ENCODE measurements around the gene TBC1D14.

Gene TBC1D14

GRCh38 chr4:6948134-6948460, 38.5 kb downstream of the TBC1D14 start:
- Histone ChIP-seq H3K79me1 (ENCODE audit: low read length) (peaks cover 11% of the 10 kb centered on the region), H4K91ac (ENCODE audit: low read depth, low read length) (no peak overlapping the region), H3K4ac (ENCODE audit: low read depth, low read length) (no peak overlapping the region), H2AFZ (ENCODE audit: insufficient read depth, low read length, poor library complexity) (no peak overlapping the region), H3K4me1 (ENCODE audit: control insufficient read depth in 1 of 2, insufficient read depth in 2 of 2, low read length in 2 of 2) (peaks cover 14 to 15% of the 10 kb centered on the region in 2 experiments), H3K27me3 (ENCODE audit: insufficient read depth, low read length) (no peaks in the 10 kb centered on the region), H2BK5ac (ENCODE audit: low read depth, low read length, poor library complexity) (no peak overlapping the region), H2BK12ac (ENCODE audit: low read length) (no peak overlapping the region), H3K79me2 (ENCODE audit: control insufficient read depth, insufficient read depth, low read length, poor library complexity) (peaks cover 3% of the 10 kb centered on the region), H3K27ac (ENCODE audit: low read depth, low read length) (no peak overlapping the region), H3K36me3 (ENCODE audit: control insufficient read depth in 1 of 2, insufficient read depth in 2 of 2, low read length in 2 of 2) (no peaks in the 10 kb centered on the region), H3K23ac (ENCODE audit: low read length) (no peak overlapping the region), H3K4me3 (ENCODE audit: low read depth, low read length) (no peak overlapping the region), H3K4me2 (ENCODE audit: low read length) (no peak overlapping the region), H4K12ac (ENCODE audit: low read depth, low read length) (no peak overlapping the region), H3K9ac (ENCODE audit: low read length) (no peak overlapping the region), H3K14ac (ENCODE audit: low read length) (no peak overlapping the region), H3K18ac (ENCODE audit: low read length) (no peak overlapping the region), H2AK5ac (ENCODE audit: low read length) (no peak overlapping the region), H2BK120ac (ENCODE audit: insufficient read depth, low read length, poor library complexity) (no peak overlapping the region), H4K8ac (ENCODE audit: low read depth, low read length) (peak overlapping the region; percentile 13), H3K9me3 (ENCODE audit: insufficient read depth, low read depth, low read length) (no peaks in the 10 kb centered on the region)
- no CpG with 5 or more reads among the region's 3 CpGs for WGBS (ENCODE audit: extremely low coverage, insufficient coverage, insufficient read length)
- DNase-seq = no peak

GRCh38 chr4:6951880-6952381, 42.3 kb downstream of the TBC1D14 start:
- peaks cover 18% of the 10 kb centered on the region for H3K79me1 ChIP-seq (ENCODE audit: low read length)
- H3K9me3 ChIP-seq (ENCODE audit: insufficient read depth, low read depth, low read length) = no peaks in the 10 kb centered on the region
- WGBS (ENCODE audit: extremely low coverage, insufficient coverage, insufficient read length) = 100% methylated on average over 1 of the region's 13 CpGs

GRCh38 chr4:6953751-6954380, 44.2 kb downstream of the TBC1D14 start:
- Histone ChIP-seq H2AK5ac (ENCODE audit: low read length) (no peak overlapping the region), H3K79me1 (ENCODE audit: low read length) (peaks cover 18% of the 10 kb centered on the region), H2BK120ac (ENCODE audit: insufficient read depth, low read length, poor library complexity) (no peak overlapping the region), H3K18ac (ENCODE audit: low read length) (peak overlapping the region; percentile 57), H3K9ac (ENCODE audit: low read length) (no peak overlapping the region), H2BK12ac (ENCODE audit: low read length) (peak overlapping the region; percentile 41), H2BK5ac (ENCODE audit: low read depth, low read length, poor library complexity) (peak overlapping the region; percentile 64), H4K91ac (ENCODE audit: low read depth, low read length) (peak overlapping the region; percentile 53), H2AFZ (ENCODE audit: insufficient read depth, low read length, poor library complexity) (peak overlapping the region; percentile 33), H3K27me3 (ENCODE audit: insufficient read depth, low read length) (no peaks in the 10 kb centered on the region), H3K4me3 (ENCODE audit: low read depth, low read length) (no peak overlapping the region), H3K4me1 (ENCODE audit: control insufficient read depth in 1 of 2, insufficient read depth in 2 of 2, low read length in 2 of 2) (peaks cover 30 to 32% of the 10 kb centered on the region in 2 experiments), H3K79me2 (ENCODE audit: control insufficient read depth, insufficient read depth, low read length, poor library complexity) (peaks cover 4% of the 10 kb centered on the region), H3K14ac (ENCODE audit: low read length) (peak overlapping the region; percentile 29), H3K4ac (ENCODE audit: low read depth, low read length) (peak overlapping the region; percentile 29), H4K8ac (ENCODE audit: low read depth, low read length) (peak overlapping the region; percentile 31), H3K27ac (ENCODE audit: low read depth, low read length) (peak overlapping the region; percentile 75), H3K9me3 (ENCODE audit: insufficient read depth, low read depth, low read length) (no peaks in the 10 kb centered on the region), H3K4me2 (ENCODE audit: low read length) (peak overlapping the region; percentile 9), H4K12ac (ENCODE audit: low read depth, low read length) (peak overlapping the region; percentile 22), H3K36me3 (ENCODE audit: control insufficient read depth in 1 of 2, insufficient read depth in 2 of 2, low read length in 2 of 2) (no peaks in the 10 kb centered on the region), H3K23ac (ENCODE audit: low read length) (no peak overlapping the region)
- WGBS (ENCODE audit: extremely low coverage, insufficient coverage, insufficient read length) = no CpG with 5 or more reads among the region's 35 CpGs
- DNase-seq = peak; percentile 93 to 97

More at GRCh38 chr4:6951880-6952381, 42.3 kb downstream of the TBC1D14 start:
- peak overlapping the region; percentile 38 for H2BK12ac ChIP-seq (ENCODE audit: low read length)
- no peak overlapping the region for H3K4me3 ChIP-seq (ENCODE audit: low read depth, low read length)
- no peak overlapping the region for H3K23ac ChIP-seq (ENCODE audit: low read length)
- no peak overlapping the region for H4K12ac ChIP-seq (ENCODE audit: low read depth, low read length)
- no peak overlapping the region for H3K18ac ChIP-seq (ENCODE audit: low read length)
- H3K14ac ChIP-seq (ENCODE audit: low read length) = no peak overlapping the region
- DNase-seq = no peak
- no peak overlapping the region for H3K27ac ChIP-seq (ENCODE audit: low read depth, low read length)
- H2AK5ac ChIP-seq (ENCODE audit: low read length) = peak overlapping the region; percentile 69
- H3K4me1 ChIP-seq (ENCODE audit: control insufficient read depth in 1 of 2, insufficient read depth in 2 of 2, low read length in 2 of 2) = peaks cover 29% of the 10 kb centered on the region in 2 experiments
- H2BK5ac ChIP-seq (ENCODE audit: low read depth, low read length, poor library complexity) = no peak overlapping the region
- H4K8ac ChIP-seq (ENCODE audit: low read depth, low read length) = no peak overlapping the region
- no peak overlapping the region for H3K9ac ChIP-seq (ENCODE audit: low read length)
- H4K91ac ChIP-seq (ENCODE audit: low read depth, low read length) = no peak overlapping the region
- no peaks in the 10 kb centered on the region for H3K36me3 ChIP-seq (ENCODE audit: control insufficient read depth in 1 of 2, insufficient read depth in 2 of 2, low read length in 2 of 2)
- H3K4me2 ChIP-seq (ENCODE audit: low read length) = no peak overlapping the region
- peak overlapping the region; percentile 60 for H2AFZ ChIP-seq (ENCODE audit: insufficient read depth, low read length, poor library complexity)
- H3K79me2 ChIP-seq (ENCODE audit: control insufficient read depth, insufficient read depth, low read length, poor library complexity) = peaks cover 4% of the 10 kb centered on the region
- no peaks in the 10 kb centered on the region for H3K27me3 ChIP-seq (ENCODE audit: insufficient read depth, low read length)
- H3K4ac ChIP-seq (ENCODE audit: low read depth, low read length) = no peak overlapping the region
- no peak overlapping the region for H2BK120ac ChIP-seq (ENCODE audit: insufficient read depth, low read length, poor library complexity)

GRCh38 chr4:6955261-6955911, 45.8 kb downstream of the TBC1D14 start:
- peak overlapping the region; percentile 35 for H3K4ac ChIP-seq (ENCODE audit: low read depth, low read length)
- peak; percentile 97 for DNase-seq

More at GRCh38 chr4:6955261-6955911, 45.8 kb downstream of the TBC1D14 start:
- no CpG with 5 or more reads among the region's 17 CpGs for WGBS (ENCODE audit: extremely low coverage, insufficient coverage, insufficient read length)
- Histone ChIP-seq H3K79me2 (ENCODE audit: control insufficient read depth, insufficient read depth, low read length, poor library complexity) (peaks cover 4% of the 10 kb centered on the region), H3K4me1 (ENCODE audit: control insufficient read depth in 1 of 2, insufficient read depth in 2 of 2, low read length in 2 of 2) (peaks cover 30 to 32% of the 10 kb centered on the region in 2 experiments), H4K12ac (ENCODE audit: low read depth, low read length) (peak overlapping the region; percentile 37), H3K79me1 (ENCODE audit: low read length) (peaks cover 18% of the 10 kb centered on the region), H4K91ac (ENCODE audit: low read depth, low read length) (peak overlapping the region; percentile 80), H3K9me3 (ENCODE audit: insufficient read depth, low read depth, low read length) (no peaks in the 10 kb centered on the region), H2BK5ac (ENCODE audit: low read depth, low read length, poor library complexity) (peak overlapping the region; percentile 72), H3K27me3 (ENCODE audit: insufficient read depth, low read length) (no peaks in the 10 kb centered on the region), H4K8ac (ENCODE audit: low read depth, low read length) (peak overlapping the region; percentile 77), H3K9ac (ENCODE audit: low read length) (no peak overlapping the region), H3K18ac (ENCODE audit: low read length) (peak overlapping the region; percentile 10), H2AFZ (ENCODE audit: insufficient read depth, low read length, poor library complexity) (no peak overlapping the region), H2BK120ac (ENCODE audit: insufficient read depth, low read length, poor library complexity) (peak overlapping the region; percentile 84), H3K4me2 (ENCODE audit: low read length) (peak overlapping the region; percentile 13), H3K23ac (ENCODE audit: low read length) (no peak overlapping the region), H3K4me3 (ENCODE audit: low read depth, low read length) (no peak overlapping the region), H2AK5ac (ENCODE audit: low read length) (peak overlapping the region; percentile 13), H2BK12ac (ENCODE audit: low read length) (peak overlapping the region; percentile 27), H3K14ac (ENCODE audit: low read length) (peak overlapping the region; percentile 46), H3K27ac (ENCODE audit: low read depth, low read length) (peak overlapping the region; percentile 87), H3K36me3 (ENCODE audit: control insufficient read depth in 1 of 2, insufficient read depth in 2 of 2, low read length in 2 of 2) (no peaks in the 10 kb centered on the region)

Data from trophoblast cell (in vitro differentiated cells and primary cell).